ENCODE measurements around the gene NT5M.

NT5M gene

GRCh38 chr17:17356149-17356930, 53.2 kb downstream of the NT5M start:
- peaks cover 0 to 4% (median 0%) of the 10 kb centered on the region in 3 donors for H3K9me3 ChIP-seq
- DNase-seq = peak; percentile 74 to 83
- H3K4me3 ChIP-seq = no peak overlapping the region
- intact Hi-C loops (cut with DNase I; ENCODE audit: low total_unique reads) = no loop called here
- H3K27ac ChIP-seq = no peak overlapping the region
- TF ChIP-seq CTCF (IDR thresholded peaks at IDR 0.05) = peak; percentile 97 to 99
- peaks cover 0 to 6% of the 10 kb centered on the region in 2 donors for H3K27me3 ChIP-seq
- no peaks in the 10 kb centered on the region for H3K36me3 ChIP-seq
- H3K4me1 ChIP-seq = peaks cover 0 to 13% (median 5%) of the 10 kb centered on the region in 4 donors

GRCh38 chr17:17356931-17357270, 53.7 kb downstream of the NT5M start:
- Histone ChIP-seq H3K27me3 (peaks cover 0 to 7% of the 10 kb centered on the region in 2 donors), H3K36me3 (no peaks in the 10 kb centered on the region), H3K4me1 (peaks cover 0 to 8% (median 3%) of the 10 kb centered on the region in 4 donors), H3K4me3 (no peak overlapping the region), H3K27ac (no peak overlapping the region), H3K9me3 (peaks cover 0 to 4% (median 0%) of the 10 kb centered on the region in 3 donors)
- DNase-seq = no peak
- intact Hi-C loops (cut with DNase I; ENCODE audit: low total_unique reads) = no loop called here
- no peak for TF ChIP-seq CTCF (IDR thresholded peaks at IDR 0.05)

DNA sequence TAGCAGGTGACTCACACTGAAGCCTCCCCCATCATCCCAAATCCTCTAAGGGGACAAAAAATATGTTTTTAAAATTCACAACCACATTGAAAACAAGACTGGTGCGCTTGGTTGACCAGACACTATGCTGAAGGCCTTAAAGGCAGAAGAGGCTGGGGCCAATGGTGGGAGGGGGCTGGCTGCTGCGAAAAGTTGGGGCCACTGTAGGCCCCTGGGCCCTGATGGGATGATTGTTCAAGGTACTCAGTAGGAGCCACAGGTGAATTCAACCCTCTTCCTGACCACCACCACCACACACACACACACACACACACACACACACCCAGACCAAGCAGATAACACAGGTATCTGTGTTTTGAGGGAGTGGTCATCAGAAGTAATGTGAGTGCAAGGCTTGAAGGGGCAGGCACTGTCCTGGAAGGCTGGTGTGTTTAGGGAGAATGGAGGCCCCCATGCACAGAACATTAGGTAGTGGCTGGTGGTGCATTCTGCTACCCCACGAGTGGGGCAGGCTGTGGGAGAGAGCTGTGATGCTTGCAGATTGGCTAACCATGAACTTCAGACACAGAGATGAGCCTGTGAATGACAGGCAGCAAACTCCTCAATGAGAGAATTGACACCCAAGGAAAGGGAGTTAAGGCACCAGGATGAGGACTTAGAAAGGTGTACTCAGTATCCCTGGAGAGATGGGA, 55.0 kb downstream of the NT5M start:
- Histone ChIP-seq H3K27ac (no peak overlapping the region), H3K36me3 (no peaks in the 10 kb centered on the region), H3K4me3 (no peak overlapping the region), H3K27me3 (peaks cover 0 to 14% of the 10 kb centered on the region in 2 donors), H3K4me1 (peaks cover 0 to 3% (median 0%) of the 10 kb centered on the region in 4 donors), H3K9me3 (peaks cover 0 to 4% (median 0%) of the 10 kb centered on the region in 3 donors)
- peak in 1 of 2 donors; percentile 25 for DNase-seq
- no peak for TF ChIP-seq CTCF (IDR thresholded peaks at IDR 0.05)
- intact Hi-C loops (cut with DNase I; ENCODE audit: low total_unique reads) = no loop called here

GRCh38 chr17:17358866-17359265, 55.7 kb downstream of the NT5M start:
- Histone ChIP-seq H3K36me3 (no peaks in the 10 kb centered on the region), H3K27me3 (peaks cover 0 to 21% of the 10 kb centered on the region in 2 donors), H3K4me3 (no peak overlapping the region), H3K9me3 (peaks cover 0 to 4% (median 0%) of the 10 kb centered on the region in 3 donors), H3K27ac (no peak overlapping the region), H3K4me1 (peaks cover 0 to 3% (median 0%) of the 10 kb centered on the region in 4 donors)
- DNase-seq = no peak
- intact Hi-C loops (cut with DNase I; ENCODE audit: low total_unique reads) = no loop called here
- TF ChIP-seq CTCF (IDR thresholded peaks at IDR 0.05) = no peak

GRCh38 chr17:17359271-17359670, 56.1 kb downstream of the NT5M start:
- Histone ChIP-seq H3K36me3 (no peaks in the 10 kb centered on the region), H3K4me3 (no peak overlapping the region), H3K9me3 (peaks cover 0 to 4% (median 0%) of the 10 kb centered on the region in 3 donors), H3K4me1 (peaks cover 0 to 3% (median 0%) of the 10 kb centered on the region in 4 donors), H3K27me3 (peaks cover 0 to 25% of the 10 kb centered on the region in 2 donors), H3K27ac (no peak overlapping the region)
- intact Hi-C loops (cut with DNase I; ENCODE audit: low total_unique reads) = no loop called here
- DNase-seq = peak in 1 of 2 donors; percentile 13
- TF ChIP-seq CTCF (IDR thresholded peaks at IDR 0.05) = no peak
